ENCODE measurements around the gene LY6G5B. TPM values are rescaled to one million over a fixed set of nuclear protein-coding genes. Genes with fewer than 3 reads are reported as not detected.
"Not testable (repeated sequence)": the region's sequence is repeated elsewhere in the genome, so short reads cannot be mapped to it uniquely, and the experiment has no call there.

The LY6G5B gene
- total RNA-seq, 5 donors from 2014 or later (not counting 1 experiment from before 2014, with no cell fraction given), result 29.7 to 50.5 (median 40.9) TPM

DNA sequence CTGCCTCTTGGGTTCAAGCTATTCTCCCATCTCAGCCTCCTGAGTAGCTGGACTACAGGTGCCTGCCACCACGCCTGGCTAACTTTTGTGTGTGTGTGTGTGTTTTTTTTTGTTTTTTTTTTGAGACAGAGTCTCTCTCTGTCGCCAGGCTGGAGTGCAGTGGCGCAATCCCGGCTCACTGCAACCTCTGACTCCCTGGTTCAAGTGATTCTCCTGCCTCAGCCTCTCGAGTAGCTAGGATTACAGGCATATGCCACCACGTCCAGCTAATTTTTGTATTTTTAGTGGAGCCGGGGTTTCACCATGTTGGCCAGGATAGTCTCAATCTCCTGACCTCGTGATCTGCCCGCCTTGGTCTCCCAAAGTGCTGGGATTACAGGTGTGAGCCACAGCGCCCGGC lies 39.4 kb downstream of the LY6G5B start:
- DNase-seq; H3K36me3 ChIP-seq (ENCODE audit: control insufficient read depth in 2 of 2, extremely low read depth in 1 of 2, insufficient read depth in 1 of 2, low read length in 1 of 2); H3K4me3 Mint-ChIP-seq; H3K27ac Mint-ChIP-seq; H3K9me3 ChIP-seq; H3K27me3 Mint-ChIP-seq; ATAC-seq (replicated peaks in 1 of 4); H3K27ac ChIP-seq (ENCODE audit: low read length); H3K4me3 ChIP-seq (ENCODE audit: control insufficient read depth in 1 of 2, extremely low read depth in 1 of 2, low read length in 1 of 2); H3K36me3 Mint-ChIP-seq; H3K9me3 Mint-ChIP-seq: not testable (repeated sequence)
- H3K27me3 ChIP-seq (replicated peaks in 1 of 2; ENCODE audit: control insufficient read depth in 2 of 2, extremely low read depth in 1 of 2, insufficient read depth in 2 of 2, low read length in 1 of 2), result peaks cover 0 to 23% of the 10 kb centered on the region in 2 experiments
- POLR2A ChIA-PET, result interaction anchor here in 1 of 2 donors (0.7 kb wide), 2 partner anchors 56 to 570 kb away, joined by 4 to 6 read pairs; no protein-coding TSS in a partner anchor
- WGBS (ENCODE audit: insufficient coverage), result 96% methylated on average over 10 of the region's 11 CpGs
- H3K4me1 ChIP-seq (ENCODE audit: control insufficient read depth in 1 of 2, extremely low read depth in 1 of 2, insufficient read depth in 2 of 2, low read length in 2 of 2), result peaks cover 10 to 17% of the 10 kb centered on the region in 2 experiments
- CTCF ChIA-PET, result interaction anchor here in 1 of 2 donors (0.7 to 0.8 kb wide), 2 partner anchors 17 to 148 kb away, joined by 4 to 5 read pairs; no protein-coding TSS in a partner anchor
- peaks cover 17 to 22% (median 21%) of the 10 kb centered on the region in 3 donors for H3K4me1 Mint-ChIP-seq

DNA sequence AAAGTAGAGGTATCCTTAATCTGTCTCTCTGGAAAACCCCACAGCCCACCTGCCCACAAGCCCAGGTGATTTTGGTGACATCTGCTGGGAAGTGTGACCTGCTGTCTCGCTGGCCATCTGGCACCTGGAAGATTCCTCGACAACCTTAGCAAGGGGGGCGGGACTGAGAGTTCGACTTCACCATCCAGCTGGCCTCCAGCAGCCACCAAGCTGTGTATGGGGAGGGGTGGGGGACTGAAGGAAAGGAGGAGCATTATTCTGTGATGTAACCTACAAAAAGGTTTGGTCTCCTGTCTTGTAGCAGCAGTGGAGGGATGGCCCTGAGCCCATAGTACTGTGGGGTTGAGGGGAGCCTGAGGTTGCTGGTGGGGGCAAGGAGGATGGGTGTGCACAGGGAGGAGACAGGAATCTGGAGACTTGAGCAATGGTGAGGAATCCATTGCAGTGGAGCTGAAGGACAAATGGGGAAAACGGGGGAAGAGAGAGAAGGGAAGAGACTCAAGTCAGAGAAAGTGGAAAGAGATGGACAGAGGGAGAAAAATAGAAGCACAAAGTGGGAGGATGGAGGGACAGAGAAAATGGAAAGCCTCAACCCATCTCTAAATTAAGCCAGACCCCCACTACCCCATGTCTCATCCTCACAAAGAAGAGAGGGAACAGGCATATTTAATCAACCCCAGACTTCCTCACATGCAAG lies 40.9 kb downstream of the LY6G5B start:
- WGBS (ENCODE audit: insufficient coverage), result 81% methylated on average over 4 of the region's 5 CpGs
- no peaks in the 10 kb centered on the region for H3K36me3 Mint-ChIP-seq

DNA sequence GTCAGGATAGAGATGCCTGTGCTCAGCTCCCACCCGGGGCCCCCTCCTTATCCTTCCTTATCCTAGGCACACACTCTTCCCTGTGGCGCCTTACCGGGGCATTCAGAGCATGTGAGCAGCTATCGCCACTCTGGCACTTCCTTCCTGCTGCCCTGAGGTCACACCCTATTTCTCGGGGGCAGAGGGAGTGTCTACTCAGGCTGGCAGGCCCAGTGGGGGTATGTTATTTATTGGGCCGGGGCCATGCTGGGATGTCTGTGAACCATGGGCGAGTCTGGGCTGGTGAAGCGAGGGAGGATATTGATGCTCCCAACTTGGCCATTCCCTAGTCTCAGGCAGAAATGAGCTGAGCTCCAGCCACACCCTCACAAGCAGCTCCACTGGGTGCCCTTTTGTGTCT lies 41.5 kb downstream of the LY6G5B start:
- Mint-ChIP-seq H3K9me3 (no peaks in the 10 kb centered on the region), H3K4me3 (no peak overlapping the region), H3K27me3 (no peaks in the 10 kb centered on the region), H3K36me3 (no peaks in the 10 kb centered on the region), H3K27ac (peak overlapping the region in 1 of 2 donors; percentile 44), H3K4me1 (peaks cover 17 to 25% (median 24%) of the 10 kb centered on the region in 3 donors)
- peaks cover 0 to 26% of the 10 kb centered on the region in 2 experiments for H3K27me3 ChIP-seq (replicated peaks in 1 of 2; ENCODE audit: control insufficient read depth in 2 of 2, extremely low read depth in 1 of 2, insufficient read depth in 2 of 2, low read length in 1 of 2)
- POLR2A ChIA-PET, result no interaction called here
- CTCF ChIA-PET, result no interaction called here
- H3K4me3 ChIP-seq (ENCODE audit: control insufficient read depth in 1 of 2, extremely low read depth in 1 of 2, low read length in 1 of 2), result no peak overlapping the region
- peaks cover 12 to 18% of the 10 kb centered on the region in 2 experiments for H3K4me1 ChIP-seq (ENCODE audit: control insufficient read depth in 1 of 2, extremely low read depth in 1 of 2, insufficient read depth in 2 of 2, low read length in 2 of 2)
- 5% methylated on average over 4 of the region's 8 CpGs for WGBS (ENCODE audit: insufficient coverage)
- H3K36me3 ChIP-seq (ENCODE audit: control insufficient read depth in 2 of 2, extremely low read depth in 1 of 2, insufficient read depth in 1 of 2, low read length in 1 of 2), result no peaks in the 10 kb centered on the region
- no peaks in the 10 kb centered on the region for H3K9me3 ChIP-seq
- H3K27ac ChIP-seq (ENCODE audit: low read length), result no peak overlapping the region
- DNase-seq, result no peak
- peak in 1 of 4 experiments; percentile 42 for ATAC-seq (replicated peaks in 1 of 4)

More for the DNA sequence above, 40.9 kb downstream of the LY6G5B start:
- Histone ChIP-seq H3K9me3 (no peaks in the 10 kb centered on the region), H3K36me3 (ENCODE audit: control insufficient read depth in 2 of 2, extremely low read depth in 1 of 2, insufficient read depth in 1 of 2, low read length in 1 of 2) (no peaks in the 10 kb centered on the region), H3K4me1 (ENCODE audit: control insufficient read depth in 1 of 2, extremely low read depth in 1 of 2, insufficient read depth in 2 of 2, low read length in 2 of 2) (peaks cover 12 to 18% of the 10 kb centered on the region in 2 experiments), H3K4me3 (ENCODE audit: control insufficient read depth in 1 of 2, extremely low read depth in 1 of 2, low read length in 1 of 2) (no peak overlapping the region), H3K27ac (ENCODE audit: low read length) (no peak overlapping the region), H3K27me3 (replicated peaks in 1 of 2; ENCODE audit: control insufficient read depth in 2 of 2, extremely low read depth in 1 of 2, insufficient read depth in 2 of 2, low read length in 1 of 2) (peaks cover 0 to 26% of the 10 kb centered on the region in 2 experiments)
- no peak for ATAC-seq (replicated peaks in 1 of 4)
- Mint-ChIP-seq H3K27me3 (no peaks in the 10 kb centered on the region), H3K9me3 (no peaks in the 10 kb centered on the region), H3K4me3 (peak overlapping the region in 1 of 3 donors; percentile 10), H3K4me1 (peaks cover 17 to 25% (median 24%) of the 10 kb centered on the region in 3 donors), H3K27ac (no peak overlapping the region)
- POLR2A ChIA-PET, result no interaction called here
- no peak for DNase-seq
- CTCF ChIA-PET, result no interaction called here

DNA sequence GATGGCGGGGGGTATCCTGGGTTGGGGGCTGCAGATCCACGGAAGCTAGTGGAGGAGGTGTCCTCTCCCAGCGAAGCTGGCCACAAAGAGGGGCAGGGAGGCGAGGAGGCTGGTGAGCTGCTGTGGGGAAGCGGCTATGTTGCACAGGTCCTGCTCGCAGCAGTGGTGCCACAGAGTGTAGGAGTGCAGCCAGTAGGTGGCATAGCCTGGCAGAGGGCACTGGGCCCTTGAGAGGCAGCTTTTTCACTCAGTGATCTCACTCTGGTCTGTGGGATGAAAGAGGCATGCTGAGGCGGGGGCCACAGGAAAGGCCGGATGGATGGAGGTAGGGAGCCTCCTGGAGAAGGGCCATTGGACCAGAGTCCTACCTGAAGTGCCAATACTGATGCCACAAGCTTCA lies 42.5 kb downstream of the LY6G5B start:
- H3K4me3 ChIP-seq (ENCODE audit: control insufficient read depth in 1 of 2, extremely low read depth in 1 of 2, low read length in 1 of 2), result no peak overlapping the region
- POLR2A ChIA-PET, result interaction anchor here in 1 of 2 donors (0.7 kb wide), 1 partner anchor 63 kb away, joined by 3 read pairs; no protein-coding TSS in a partner anchor
- H3K27me3 Mint-ChIP-seq, result no peaks in the 10 kb centered on the region
- peaks cover 12 to 18% of the 10 kb centered on the region in 2 experiments for H3K4me1 ChIP-seq (ENCODE audit: control insufficient read depth in 1 of 2, extremely low read depth in 1 of 2, insufficient read depth in 2 of 2, low read length in 2 of 2)
- peak in 3 of 4 experiments; percentile 51 to 64 (median 63) for ATAC-seq (replicated peaks in 1 of 4)
- H3K4me3 Mint-ChIP-seq, result no peak overlapping the region
- no peaks in the 10 kb centered on the region for H3K36me3 Mint-ChIP-seq
- H3K9me3 ChIP-seq, result no peaks in the 10 kb centered on the region
- CTCF ChIA-PET, result no interaction called here
- H3K9me3 Mint-ChIP-seq, result no peaks in the 10 kb centered on the region
- 72% methylated on average over 7 of the region's 8 CpGs for WGBS (ENCODE audit: insufficient coverage)
- H3K27ac ChIP-seq (ENCODE audit: low read length), result no peak overlapping the region
- peak in 4 of 35 experiments; percentile 22 to 36 (median 24) for DNase-seq
- H3K4me1 Mint-ChIP-seq, result peaks cover 17 to 25% (median 24%) of the 10 kb centered on the region in 3 donors
- no peak overlapping the region for H3K27ac Mint-ChIP-seq
- H3K27me3 ChIP-seq (replicated peaks in 1 of 2; ENCODE audit: control insufficient read depth in 2 of 2, extremely low read depth in 1 of 2, insufficient read depth in 2 of 2, low read length in 1 of 2), result peaks cover 0 to 25% of the 10 kb centered on the region in 2 experiments
- no peaks in the 10 kb centered on the region for H3K36me3 ChIP-seq (ENCODE audit: control insufficient read depth in 2 of 2, extremely low read depth in 1 of 2, insufficient read depth in 1 of 2, low read length in 1 of 2)

DNA sequence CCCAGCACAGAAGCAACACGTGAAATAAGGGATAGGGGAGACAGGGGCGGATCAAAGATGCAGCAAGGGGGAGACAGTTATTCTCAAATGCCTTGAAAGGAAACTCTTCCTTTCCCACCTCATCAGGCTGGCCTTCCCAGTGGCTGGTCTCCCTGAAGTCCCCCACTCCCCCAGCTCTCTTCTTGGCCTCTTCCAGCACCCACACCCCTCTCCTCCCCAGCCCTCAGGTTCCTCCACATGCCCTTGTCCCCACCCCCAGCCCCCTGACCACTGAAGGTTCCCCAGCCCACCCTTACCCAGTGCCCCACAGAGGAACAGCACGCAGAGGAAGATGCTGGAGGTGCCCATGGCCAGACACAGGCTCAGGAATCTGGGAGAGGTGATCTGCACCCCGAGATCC lies 43.7 kb downstream of the LY6G5B start:
- WGBS (ENCODE audit: insufficient coverage), result no CpG with 5 or more reads among the region's 4 CpGs
- peaks cover 0 to 20% of the 10 kb centered on the region in 2 experiments for H3K27me3 ChIP-seq (replicated peaks in 1 of 2; ENCODE audit: control insufficient read depth in 2 of 2, extremely low read depth in 1 of 2, insufficient read depth in 2 of 2, low read length in 1 of 2)
- H3K36me3 ChIP-seq (ENCODE audit: control insufficient read depth in 2 of 2, extremely low read depth in 1 of 2, insufficient read depth in 1 of 2, low read length in 1 of 2), result no peaks in the 10 kb centered on the region
- H3K4me1 ChIP-seq (ENCODE audit: control insufficient read depth in 1 of 2, extremely low read depth in 1 of 2, insufficient read depth in 2 of 2, low read length in 2 of 2), result peaks cover 12 to 18% of the 10 kb centered on the region in 2 experiments
- CTCF ChIA-PET, result no interaction called here
- Mint-ChIP-seq H3K9me3 (no peaks in the 10 kb centered on the region), H3K27me3 (no peaks in the 10 kb centered on the region), H3K36me3 (no peaks in the 10 kb centered on the region), H3K27ac (no peak overlapping the region), H3K4me1 (peaks cover 17 to 25% (median 24%) of the 10 kb centered on the region in 3 donors), H3K4me3 (no peak overlapping the region)
- no peaks in the 10 kb centered on the region for H3K9me3 ChIP-seq
- no peak overlapping the region for H3K27ac ChIP-seq (ENCODE audit: low read length)
- POLR2A ChIA-PET, result no interaction called here
- no peak for DNase-seq
- H3K4me3 ChIP-seq (ENCODE audit: control insufficient read depth in 1 of 2, extremely low read depth in 1 of 2, low read length in 1 of 2), result no peak overlapping the region
- no peak for ATAC-seq (replicated peaks in 1 of 4)

DNA sequence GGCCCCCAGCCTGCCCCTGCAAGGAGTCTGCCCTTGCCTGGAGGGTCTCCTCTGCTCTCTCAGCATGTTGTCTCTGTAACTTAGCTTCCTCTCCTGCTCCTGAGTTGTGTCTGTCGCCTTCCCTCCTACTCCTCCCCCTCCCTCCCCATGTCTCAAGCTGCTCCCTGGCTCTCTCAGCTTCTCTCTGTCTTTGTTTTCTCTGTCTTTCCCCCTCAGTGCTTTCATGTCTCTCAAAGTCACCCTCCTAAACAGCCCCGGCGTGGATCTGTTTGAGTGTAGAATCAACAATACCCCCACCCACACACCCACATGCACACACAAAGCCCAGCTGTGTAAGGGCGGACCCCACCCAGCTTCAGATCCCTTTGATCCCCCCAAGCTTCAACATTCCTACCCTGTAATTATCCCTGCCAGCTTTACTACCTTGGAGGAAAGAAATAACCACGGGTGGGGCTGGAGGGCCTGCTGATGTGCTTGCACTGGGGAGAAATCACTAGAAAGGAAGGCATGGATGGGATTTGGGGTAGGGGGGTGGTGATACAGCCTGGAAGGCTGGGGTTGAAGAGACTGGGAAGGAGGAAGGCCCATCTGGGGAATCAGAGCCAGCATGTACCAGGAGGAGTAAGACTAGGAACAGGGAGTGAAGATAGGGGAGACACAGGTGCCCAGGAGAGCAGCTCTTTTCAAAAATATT lies 44.4 kb downstream of the LY6G5B start:
- Histone ChIP-seq H3K27me3 (replicated peaks in 1 of 2; ENCODE audit: control insufficient read depth in 2 of 2, extremely low read depth in 1 of 2, insufficient read depth in 2 of 2, low read length in 1 of 2) (peaks cover 0 to 19% of the 10 kb centered on the region in 2 experiments), H3K27ac (ENCODE audit: low read length) (no peak overlapping the region), H3K9me3 (no peaks in the 10 kb centered on the region), H3K36me3 (ENCODE audit: control insufficient read depth in 2 of 2, extremely low read depth in 1 of 2, insufficient read depth in 1 of 2, low read length in 1 of 2) (no peaks in the 10 kb centered on the region), H3K4me1 (ENCODE audit: control insufficient read depth in 1 of 2, extremely low read depth in 1 of 2, insufficient read depth in 2 of 2, low read length in 2 of 2) (peaks cover 12 to 18% of the 10 kb centered on the region in 2 experiments), H3K4me3 (ENCODE audit: control insufficient read depth in 1 of 2, extremely low read depth in 1 of 2, low read length in 1 of 2) (no peak overlapping the region)
- ATAC-seq (replicated peaks in 1 of 4) (peak in 1 of 4 experiments; percentile 18), DNase-seq (no peak)
- H3K4me1 Mint-ChIP-seq, result peaks cover 17 to 25% (median 24%) of the 10 kb centered on the region in 3 donors
- no peak overlapping the region for H3K27ac Mint-ChIP-seq
- no peaks in the 10 kb centered on the region for H3K27me3 Mint-ChIP-seq
- H3K9me3 Mint-ChIP-seq, result no peaks in the 10 kb centered on the region
- 57% methylated on average over 3 of the region's 5 CpGs for WGBS (ENCODE audit: insufficient coverage)
- no peaks in the 10 kb centered on the region for H3K36me3 Mint-ChIP-seq
- POLR2A ChIA-PET, result interaction anchor here in 1 of 2 donors (0.6 kb wide), 1 partner anchor 14 kb away, joined by 3 read pairs; no protein-coding TSS in a partner anchor
- CTCF ChIA-PET, result interaction anchor here in 1 of 2 donors (0.6 kb wide), 1 partner anchor 977 kb away, joined by 3 read pairs; no protein-coding TSS in a partner anchor
- H3K4me3 Mint-ChIP-seq, result no peak overlapping the region
